Muscle layer of duodenum (tissue), 2 donors: Measurements from ENCODE around the gene VPS26B.
"Not testable (repeated sequence)": the region's sequence is repeated elsewhere in the genome, so short reads cannot be mapped to it uniquely, and the experiment has no call there.

Source experiments
- H3K27ac ChIP-seq: one replicate; pipeline ENCODE4 v1.7.0; 2013; ENCODE audit warnings: mild to moderate bottlenecking, low read length
- H3K27me3 ChIP-seq: one replicate; pipeline ENCODE4 v1.7.0; 2013; ENCODE audit warnings: low read depth, mild to moderate bottlenecking, control low read depth, low read length
- H3K36me3 ChIP-seq, 2 donors: one replicate each; pipeline ENCODE4 v1.7.0; 2013; ENCODE audit warnings: low read length in 2 of 2, control low read depth in 1 of 2, mild to moderate bottlenecking in 1 of 2; ENCODE audit not compliant: insufficient read depth in 2 of 2, control insufficient read depth in 1 of 2
- H3K4me1 ChIP-seq, 2 donors: one replicate each; pipeline ENCODE4 v1.7.0; 2013; ENCODE audit warnings: low read length in 2 of 2, mild to moderate bottlenecking in 2 of 2, control low read depth in 1 of 2, moderate library complexity in 1 of 2; ENCODE audit not compliant: insufficient read depth in 2 of 2, control insufficient read depth in 1 of 2
- H3K4me3 ChIP-seq, 2 donors: one replicate each; pipeline ENCODE4 v1.7.0; 2013; ENCODE audit warnings: low read length in 2 of 2, low read depth in 1 of 2, mild to moderate bottlenecking in 1 of 2
- H3K9me3 ChIP-seq, 2 donors: one replicate each; pipeline ENCODE4 v1.7.0; 2013; ENCODE audit warnings: low read length in 2 of 2, control low read depth in 1 of 2, mild to moderate bottlenecking in 1 of 2; ENCODE audit not compliant: control insufficient read depth in 1 of 2
- donor health status: healthy.

The VPS26B gene

GRCh38 chr11:134273317-134273712 is 48.8 kb downstream of the VPS26B start:
- no peak overlapping the region for H3K27ac ChIP-seq
- H3K27me3 ChIP-seq, result peaks cover 49% of the 10 kb centered on the region
- peaks cover 0 to under 1% of the 10 kb centered on the region in 2 donors for H3K9me3 ChIP-seq
- H3K36me3 ChIP-seq, result no peaks in the 10 kb centered on the region
- peaks cover 6 to 26% of the 10 kb centered on the region in 2 donors for H3K4me1 ChIP-seq
- no peak overlapping the region for H3K4me3 ChIP-seq

DNA sequence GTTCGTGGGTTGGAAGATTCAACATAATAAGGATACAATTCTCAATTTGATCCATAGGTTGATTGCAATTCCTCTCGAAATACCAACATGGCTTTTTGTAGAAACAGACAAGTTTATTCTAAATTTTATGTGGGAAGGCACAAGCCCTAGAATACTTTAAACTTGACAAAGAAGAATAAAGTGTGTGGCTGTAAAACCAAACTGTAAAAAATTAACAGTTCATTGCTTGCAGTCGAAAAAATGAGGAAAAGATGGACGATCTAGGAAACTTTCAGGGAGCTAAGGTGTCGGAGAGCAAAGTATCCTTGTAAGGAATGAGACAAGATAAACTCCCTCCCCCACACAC is 50.7 kb downstream of the VPS26B start:
- H3K4me3 ChIP-seq, result peak overlapping the region in 1 of 2 donors; percentile 65

DNA sequence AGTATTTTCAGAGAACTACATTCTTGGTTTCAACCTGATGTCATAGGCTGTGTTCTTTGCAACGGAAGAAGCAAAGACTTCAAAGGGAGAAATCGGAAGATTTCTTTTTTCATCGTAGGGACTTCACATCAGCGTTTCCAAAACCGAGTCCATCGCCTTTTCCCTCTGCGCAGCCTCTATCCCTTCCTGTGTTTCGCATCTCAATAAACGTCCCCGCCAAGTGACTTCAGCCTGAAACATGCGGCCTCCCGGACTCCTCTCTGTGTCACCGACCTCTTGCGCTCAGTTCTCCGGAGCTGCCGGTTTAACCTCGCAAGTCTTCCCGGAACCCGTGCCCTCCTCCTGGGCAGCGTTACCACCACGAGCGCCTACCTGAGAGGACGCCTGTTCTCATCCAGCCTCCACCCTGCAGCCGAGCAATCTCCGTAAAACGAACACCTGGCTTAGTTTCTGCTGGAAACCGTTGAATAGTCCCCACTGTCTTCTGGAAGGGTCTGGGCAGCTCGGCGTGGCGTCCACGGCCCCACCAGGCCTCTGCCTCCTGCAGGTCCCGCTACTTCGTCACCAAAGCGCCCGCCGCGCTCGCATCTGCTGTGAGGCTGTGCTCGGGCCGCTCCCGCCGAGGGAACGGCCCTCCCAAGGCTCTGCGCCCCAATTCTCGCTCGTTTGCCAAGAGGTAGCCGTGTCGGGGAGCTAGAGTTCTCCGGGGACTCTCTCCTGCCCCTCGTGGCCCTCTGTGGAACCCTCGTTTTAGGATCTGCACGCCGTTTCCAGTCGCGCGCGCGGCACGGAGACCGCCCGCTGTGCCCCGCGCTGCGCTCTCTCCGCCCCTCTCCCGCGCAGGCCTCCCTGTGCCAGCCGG is 51.3 kb downstream of the VPS26B start, which contains the start of gene GLB1L3:
TSS of gene GLB1L3 (plus strand) at position 846 of the 862 bp plus-strand sequence. CDS start 362 bp downstream, outside the sequence.
- H3K4me3 ChIP-seq, result peak within 1 kb of the TSS; percentile 37 to 65

More for the DNA sequence above, 50.7 kb downstream of the VPS26B start:
- Histone ChIP-seq H3K27me3 (peaks cover 52% of the 10 kb centered on the region), H3K36me3 (no peaks in the 10 kb centered on the region), H3K9me3 (peaks cover 0 to 3% of the 10 kb centered on the region in 2 donors), H3K4me1 (peaks cover 6 to 26% of the 10 kb centered on the region in 2 donors), H3K27ac (no peak overlapping the region)

DNA sequence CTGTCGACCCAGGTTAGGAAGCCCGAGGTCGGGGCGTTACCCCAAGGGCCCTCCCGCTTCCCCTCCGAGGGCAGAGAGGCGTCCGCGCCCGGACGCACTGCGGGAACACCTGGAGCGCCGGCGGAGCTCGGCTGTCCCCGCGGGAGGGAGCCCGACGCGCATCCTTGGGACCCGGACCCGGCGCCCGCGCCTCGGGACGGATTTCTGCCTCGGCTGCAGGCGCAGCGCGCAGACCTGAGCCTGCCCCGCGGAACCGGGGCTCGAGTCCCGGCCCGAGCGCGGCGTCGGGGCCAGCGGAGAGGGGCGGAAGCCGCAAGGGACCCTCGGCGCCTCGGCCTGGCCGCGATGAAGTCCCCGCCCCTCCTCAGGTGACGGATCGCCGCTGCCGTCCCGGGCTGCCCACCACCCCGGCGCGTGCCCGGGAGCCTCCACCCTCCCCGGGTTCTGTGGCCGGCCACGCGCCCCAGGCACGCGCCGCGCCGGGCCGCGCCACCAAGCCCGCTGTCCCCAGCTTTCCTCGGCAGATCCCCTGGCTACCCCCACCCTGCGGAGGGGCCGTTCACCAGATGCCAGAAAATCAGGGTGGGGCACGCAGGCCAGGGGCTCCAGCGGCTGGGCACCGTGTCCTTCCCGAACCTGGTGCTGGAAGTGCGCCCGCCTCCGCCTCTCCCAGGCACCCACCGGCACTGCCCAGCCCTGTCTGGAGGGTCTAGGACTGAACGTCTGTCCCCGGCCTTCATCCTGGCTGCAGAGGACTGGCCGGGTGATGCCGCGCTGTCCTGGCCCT is 52.1 kb downstream of the VPS26B start:
- Histone ChIP-seq H3K4me3 (peak overlapping the region in 1 of 2 donors; percentile 65), H3K4me1 (peaks cover 6 to 26% of the 10 kb centered on the region in 2 donors), H3K9me3 (peaks cover 0 to 3% of the 10 kb centered on the region in 2 donors), H3K27ac (no peak overlapping the region), H3K36me3 (no peaks in the 10 kb centered on the region), H3K27me3 (peaks cover 52% of the 10 kb centered on the region)

More for the DNA sequence above, 51.3 kb downstream of the VPS26B start, which contains the start of gene GLB1L3:
- no peak within 1 kb of the TSS for H3K27ac ChIP-seq
- no peaks in the 10 kb centered on the region for H3K36me3 ChIP-seq
- H3K27me3 ChIP-seq, result peaks cover 52% of the 10 kb centered on the region
- peaks cover 0 to 3% of the 10 kb centered on the region in 2 donors for H3K9me3 ChIP-seq
- peaks cover 6 to 26% of the 10 kb centered on the region in 2 donors for H3K4me1 ChIP-seq

DNA sequence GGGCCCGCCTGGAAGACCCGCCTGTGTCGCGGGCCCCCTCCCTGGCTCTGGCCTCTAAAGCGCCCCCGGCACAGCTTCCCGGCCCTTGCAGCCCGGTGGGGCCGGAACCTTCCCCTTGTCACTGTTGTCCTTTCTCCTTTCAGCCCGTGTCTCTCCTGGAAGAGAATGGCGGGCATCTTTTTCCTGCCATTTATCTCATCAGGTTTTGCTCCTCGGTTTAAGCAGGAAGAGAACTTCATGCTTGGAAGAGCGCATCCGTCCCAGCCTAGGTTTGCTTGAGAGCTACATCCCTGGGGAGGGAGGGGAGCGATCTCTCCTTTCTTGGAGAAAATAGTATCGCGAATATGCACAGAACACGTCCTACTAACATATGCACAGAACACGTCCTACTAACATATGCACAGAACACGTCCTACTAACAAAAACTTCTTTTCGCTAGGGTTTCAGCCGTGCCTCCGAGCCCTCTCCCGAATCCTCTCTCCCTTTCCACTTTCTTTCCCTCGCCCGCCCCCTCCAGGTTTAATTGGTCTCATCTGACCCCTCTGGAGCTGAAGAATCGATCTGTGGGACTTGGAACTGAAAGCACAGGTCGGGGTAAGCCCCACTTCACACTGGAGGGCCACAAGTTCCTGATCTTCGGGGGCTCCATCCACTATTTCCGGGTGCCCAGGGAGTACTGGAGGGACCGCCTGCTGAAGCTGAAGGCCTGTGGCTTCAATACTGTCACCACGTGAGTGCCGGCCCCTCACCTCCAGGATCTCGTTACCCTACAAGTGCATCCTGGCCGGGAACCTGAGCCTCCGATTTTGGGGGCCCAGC is 52.9 kb downstream of the VPS26B start:
- Histone ChIP-seq H3K36me3 (no peaks in the 10 kb centered on the region), H3K9me3 (peaks cover 0 to 3% of the 10 kb centered on the region in 2 donors), H3K4me1 (peaks cover 6 to 26% of the 10 kb centered on the region in 2 donors), H3K27ac (no peak overlapping the region), H3K27me3 (peaks cover 50% of the 10 kb centered on the region), H3K4me3 (peak overlapping the region in 1 of 2 donors; percentile 65)

- Histone ChIP-seq H3K4me3 (no peak overlapping the region), H3K36me3 (no peaks in the 10 kb centered on the region), H3K27me3 (peaks cover 41% of the 10 kb centered on the region), H3K9me3 (peaks cover 0 to 3% of the 10 kb centered on the region in 2 donors), H3K4me1 (peaks cover 6 to 26% of the 10 kb centered on the region in 2 donors), H3K27ac (no peak overlapping the region)
Observed at GRCh38 chr11:134278356-134278755, 53.9 kb downstream of the VPS26B start.

- H3K9me3 ChIP-seq, H3K27ac ChIP-seq, H3K36me3 ChIP-seq, H3K4me3 ChIP-seq: not testable (repeated sequence)
- H3K27me3 ChIP-seq, result peaks cover 18% of the 10 kb centered on the region
- peaks cover 0 to 11% of the 10 kb centered on the region in 2 donors for H3K4me1 ChIP-seq
Observed at GRCh38 chr11:134281635-134282034, 57.2 kb downstream of the VPS26B start.

DNA sequence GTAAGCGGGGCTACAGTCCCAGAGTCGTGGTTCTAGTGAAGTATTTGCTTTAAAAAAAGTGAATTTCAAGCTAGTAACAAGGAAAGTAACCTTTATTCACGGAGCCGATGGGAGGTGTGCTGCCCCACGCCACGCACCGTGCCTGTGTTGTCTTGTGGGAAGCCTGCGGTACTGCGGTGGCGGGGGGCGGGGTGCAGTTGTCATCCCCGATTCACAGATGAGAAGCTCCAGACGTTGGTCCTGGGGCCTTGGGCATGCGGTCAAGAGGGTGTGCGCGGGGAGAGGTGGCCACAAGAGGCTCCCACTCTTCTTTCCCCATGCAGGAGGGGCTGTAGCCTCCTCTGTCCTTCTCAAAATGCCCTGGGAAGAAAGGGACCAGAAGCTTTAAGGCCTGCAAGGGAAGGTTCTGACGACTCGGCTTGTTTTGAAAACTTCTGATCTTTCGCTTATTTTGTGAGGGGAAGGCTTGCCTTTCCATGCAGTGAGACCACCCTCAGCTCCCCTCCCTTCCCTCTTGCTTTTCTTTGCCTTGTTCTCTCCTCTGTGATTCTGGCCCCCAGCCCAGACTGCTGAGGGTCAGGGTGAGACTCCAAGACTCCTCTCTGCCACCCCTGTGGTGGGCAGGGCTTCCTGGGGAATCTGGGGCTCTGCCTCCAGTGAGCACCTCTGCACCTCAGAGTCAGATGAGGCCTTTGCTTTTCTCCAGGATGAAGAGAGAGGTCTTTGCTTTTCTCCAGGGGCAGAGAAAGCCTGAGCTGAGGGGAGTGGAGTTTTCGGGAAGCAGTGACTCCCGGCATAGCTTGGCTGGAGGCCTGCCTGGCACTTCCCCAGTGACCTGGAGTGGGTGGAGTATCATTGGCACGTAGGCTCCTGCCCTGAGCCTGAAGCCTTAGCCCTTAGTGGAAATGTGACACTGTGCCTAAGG is 57.9 kb downstream of the VPS26B start:
- Histone ChIP-seq H3K9me3 (peaks cover 0 to 3% of the 10 kb centered on the region in 2 donors), H3K4me3 (no peak overlapping the region), H3K27ac (no peak overlapping the region), H3K36me3 (no peaks in the 10 kb centered on the region), H3K4me1 (peaks cover 0 to 4% of the 10 kb centered on the region in 2 donors), H3K27me3 (peaks cover 10% of the 10 kb centered on the region)

DNA sequence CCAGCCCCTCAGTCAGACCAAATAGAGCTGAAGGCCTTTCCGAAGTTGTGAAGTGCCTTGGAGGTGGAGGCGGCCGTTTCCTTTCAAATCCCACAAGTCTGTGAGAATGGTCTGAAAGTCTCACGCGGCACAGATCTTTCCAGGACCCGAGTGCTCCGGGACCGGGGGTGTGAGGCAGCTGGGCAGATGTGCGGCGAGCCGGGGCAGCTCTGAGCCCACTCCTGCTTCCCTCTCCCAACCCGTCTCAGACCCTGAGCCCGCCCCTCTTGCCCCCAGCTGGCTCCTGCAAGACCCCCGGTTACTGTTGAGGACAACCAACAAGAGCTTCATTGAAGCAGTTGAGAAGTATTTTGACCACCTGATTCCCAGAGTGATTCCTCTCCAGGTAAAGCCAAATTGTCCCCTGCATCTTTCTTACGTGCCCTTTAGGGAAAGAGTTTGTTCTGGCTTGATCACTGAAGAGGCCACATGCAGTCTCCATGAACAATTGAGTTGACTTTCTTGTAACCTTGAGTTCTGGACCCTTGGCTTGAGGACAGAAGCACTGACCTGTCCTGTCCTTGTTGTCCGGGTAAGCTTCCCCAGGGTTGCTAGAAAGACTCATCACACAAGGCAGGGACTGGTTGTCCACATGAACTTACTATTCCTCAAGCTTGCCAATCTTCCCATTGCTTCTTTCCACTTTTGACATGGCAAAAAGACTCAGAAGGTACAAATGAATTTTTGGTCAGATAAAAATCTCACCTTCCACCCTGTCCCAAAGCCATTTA is 59.2 kb downstream of the VPS26B start:
- no peaks in the 10 kb centered on the region for H3K36me3 ChIP-seq
- H3K4me3 ChIP-seq, result no peak overlapping the region
- no peak overlapping the region for H3K27ac ChIP-seq
- no peaks in the 10 kb centered on the region for H3K9me3 ChIP-seq
- no peaks in the 10 kb centered on the region for H3K4me1 ChIP-seq
- peaks cover under 1% of the 10 kb centered on the region for H3K27me3 ChIP-seq
